ENCODE results near the gene APELA. TPM values are rescaled to one million over a fixed set of nuclear protein-coding genes. Genes with fewer than 3 reads are reported as not detected.
A peak's percentile ranks its signal among the peaks of the same experiment; 100 is the strongest.

The APELA gene, protein sequence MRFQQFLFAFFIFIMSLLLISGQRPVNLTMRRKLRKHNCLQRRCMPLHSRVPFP
- polyA plus RNA-seq (2013, experiment 1 of 2) = 0.74 TPM
- 1.5 TPM for polyA plus RNA-seq (2013, experiment 2 of 2)

DNA sequence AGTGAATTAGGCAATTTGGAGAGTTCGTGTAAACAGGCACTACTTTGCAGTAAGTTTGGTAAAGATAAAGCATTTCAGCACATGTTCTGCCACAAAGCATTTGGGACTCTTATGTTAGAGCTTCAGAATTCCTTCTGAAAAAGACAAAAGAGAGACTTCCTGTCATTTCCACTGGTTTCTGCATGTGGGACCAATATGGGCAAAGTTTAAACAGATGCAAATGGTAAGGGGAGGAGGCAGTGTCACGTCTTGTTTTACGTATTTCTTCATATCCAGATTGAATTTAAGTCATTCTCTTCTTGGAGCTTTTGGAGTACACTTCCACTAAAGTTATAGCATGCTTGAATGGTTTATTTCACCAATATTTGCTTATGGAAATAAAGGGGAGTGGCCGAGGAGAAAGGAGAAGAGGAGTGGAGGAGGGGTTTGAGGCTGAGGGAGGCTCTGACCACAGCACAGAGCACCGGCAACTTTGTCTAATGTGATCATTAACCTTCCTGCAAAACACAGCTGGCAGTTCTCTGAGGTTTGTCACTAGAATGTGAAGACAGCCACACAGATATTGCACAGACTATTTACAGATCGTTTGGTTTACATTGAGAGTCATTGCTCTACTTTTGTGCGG is at the start of gene APELA:
TSS of gene APELA (plus strand) at position 479 of the 625 bp plus-strand sequence. CDS start 154 bp downstream, outside the sequence.
- WGBS, 2 experiments (ENCODE audit: insufficient coverage in 2 of 2) = 0 to 19% methylated on average over 1 to 4 of the region's 7 CpGs
- Histone ChIP-seq H3K27ac (ENCODE audit: low read depth, low read length, severe bottlenecking) (no peak within 1 kb of the TSS), H3K4me3 (ENCODE audit: extremely low read depth, insufficient read depth, low read length, poor library complexity, severe bottlenecking) (peak within 1 kb of the TSS; percentile 6), H3K36me3 (ENCODE audit: control insufficient read depth, insufficient read depth, low read length) (no peaks in the 10 kb centered on the region), H3K4me1 (ENCODE audit: control insufficient read depth, insufficient read depth, low read length, poor library complexity, severe bottlenecking) (peaks cover 6% of the 10 kb centered on the region), H3K9me3 (ENCODE audit: control insufficient read depth, low read length) (no peaks in the 10 kb centered on the region)

DNA sequence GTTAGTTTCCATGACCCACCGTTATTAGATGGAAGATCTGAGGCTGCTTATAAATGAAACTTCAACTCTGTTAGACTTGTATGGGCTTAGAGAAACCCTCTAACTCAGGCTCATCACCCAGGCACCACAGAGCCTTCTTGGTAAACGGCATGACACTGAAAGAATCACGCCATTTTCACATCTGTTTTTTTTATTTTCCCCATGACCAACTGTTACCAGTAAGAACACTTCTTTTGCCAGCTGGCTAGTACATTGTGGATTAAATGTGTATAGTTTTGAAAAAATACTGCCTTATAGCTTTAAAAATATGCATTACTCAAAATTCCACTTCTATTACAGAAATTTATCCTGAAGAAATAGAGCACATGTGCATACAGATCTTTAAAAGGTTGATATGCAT is 48.0 kb upstream of the APELA start:
- no peaks in the 10 kb centered on the region for H3K36me3 ChIP-seq (ENCODE audit: control insufficient read depth, insufficient read depth, low read length)
- H3K4me3 ChIP-seq (ENCODE audit: extremely low read depth, insufficient read depth, low read length, poor library complexity, severe bottlenecking) = no peak overlapping the region
- H3K4me1 ChIP-seq (ENCODE audit: control insufficient read depth, insufficient read depth, low read length, poor library complexity, severe bottlenecking) = peaks cover 4% of the 10 kb centered on the region
- no peak overlapping the region for H3K27ac ChIP-seq (ENCODE audit: low read depth, low read length, severe bottlenecking)
- H3K9me3 ChIP-seq (ENCODE audit: control insufficient read depth, low read length) = no peaks in the 10 kb centered on the region
- 100% methylated on average over 1 of the region's 3 CpGs; no CpG with 5 or more reads in 1 of the 2 experiments for WGBS, 2 experiments (ENCODE audit: insufficient coverage in 2 of 2)

DNA sequence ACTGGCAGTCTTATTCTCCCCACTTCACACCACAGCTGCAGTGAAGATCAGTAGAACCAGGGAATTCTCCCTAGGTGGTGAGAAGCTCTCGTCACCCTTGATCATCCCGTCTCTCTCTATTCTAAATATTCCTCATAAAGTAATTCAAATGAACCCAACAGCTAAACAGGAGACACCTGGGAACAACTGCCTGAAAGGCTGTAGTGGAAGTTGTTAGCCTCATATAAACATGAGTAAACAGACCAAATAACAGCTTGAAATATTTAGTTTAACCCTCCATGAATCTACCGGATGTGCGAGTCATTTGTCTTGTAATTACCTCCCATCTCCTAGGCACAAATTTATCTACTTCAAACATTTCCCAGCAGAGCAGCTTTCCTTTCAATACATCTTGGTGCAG is 30.4 kb upstream of the APELA start:
- Histone ChIP-seq H3K27ac (ENCODE audit: low read depth, low read length, severe bottlenecking) (no peak overlapping the region), H3K9me3 (ENCODE audit: control insufficient read depth, low read length) (no peaks in the 10 kb centered on the region), H3K4me3 (ENCODE audit: extremely low read depth, insufficient read depth, low read length, poor library complexity, severe bottlenecking) (no peak overlapping the region), H3K4me1 (ENCODE audit: control insufficient read depth, insufficient read depth, low read length, poor library complexity, severe bottlenecking) (no peaks in the 10 kb centered on the region), H3K36me3 (ENCODE audit: control insufficient read depth, insufficient read depth, low read length) (no peaks in the 10 kb centered on the region)
- 87 to 100% methylated on average over 1 to 3 of the region's 4 CpGs for WGBS, 2 experiments (ENCODE audit: insufficient coverage in 2 of 2)

DNA sequence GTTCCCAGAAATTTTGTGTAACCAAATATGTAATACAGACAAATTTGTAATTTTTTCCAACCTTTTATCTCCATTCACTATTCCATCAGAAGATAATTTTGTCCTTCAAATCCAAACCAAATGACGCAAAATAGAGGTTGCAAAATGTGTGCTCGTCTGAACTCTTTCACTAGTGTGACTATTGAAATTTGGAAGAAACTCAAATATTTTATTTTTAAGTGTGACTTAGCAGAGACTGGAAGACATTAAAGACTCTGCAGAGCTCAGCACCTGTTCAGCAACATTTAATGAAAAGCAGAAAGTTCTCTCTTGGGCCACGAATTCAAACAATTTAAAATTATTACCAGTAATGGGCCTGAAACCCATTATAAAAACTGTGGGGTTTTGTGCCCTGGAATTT is 30.0 kb upstream of the APELA start:
- no peaks in the 10 kb centered on the region for H3K9me3 ChIP-seq (ENCODE audit: control insufficient read depth, low read length)
- no peak overlapping the region for H3K27ac ChIP-seq (ENCODE audit: low read depth, low read length, severe bottlenecking)
- H3K4me3 ChIP-seq (ENCODE audit: extremely low read depth, insufficient read depth, low read length, poor library complexity, severe bottlenecking) = no peak overlapping the region
- H3K4me1 ChIP-seq (ENCODE audit: control insufficient read depth, insufficient read depth, low read length, poor library complexity, severe bottlenecking) = no peaks in the 10 kb centered on the region
- H3K36me3 ChIP-seq (ENCODE audit: control insufficient read depth, insufficient read depth, low read length) = no peaks in the 10 kb centered on the region
- WGBS, 2 experiments (ENCODE audit: insufficient coverage in 2 of 2) = 100% methylated on average over 1 of the region's 3 CpGs; no CpG with 5 or more reads in 1 of the 2 experiments

DNA sequence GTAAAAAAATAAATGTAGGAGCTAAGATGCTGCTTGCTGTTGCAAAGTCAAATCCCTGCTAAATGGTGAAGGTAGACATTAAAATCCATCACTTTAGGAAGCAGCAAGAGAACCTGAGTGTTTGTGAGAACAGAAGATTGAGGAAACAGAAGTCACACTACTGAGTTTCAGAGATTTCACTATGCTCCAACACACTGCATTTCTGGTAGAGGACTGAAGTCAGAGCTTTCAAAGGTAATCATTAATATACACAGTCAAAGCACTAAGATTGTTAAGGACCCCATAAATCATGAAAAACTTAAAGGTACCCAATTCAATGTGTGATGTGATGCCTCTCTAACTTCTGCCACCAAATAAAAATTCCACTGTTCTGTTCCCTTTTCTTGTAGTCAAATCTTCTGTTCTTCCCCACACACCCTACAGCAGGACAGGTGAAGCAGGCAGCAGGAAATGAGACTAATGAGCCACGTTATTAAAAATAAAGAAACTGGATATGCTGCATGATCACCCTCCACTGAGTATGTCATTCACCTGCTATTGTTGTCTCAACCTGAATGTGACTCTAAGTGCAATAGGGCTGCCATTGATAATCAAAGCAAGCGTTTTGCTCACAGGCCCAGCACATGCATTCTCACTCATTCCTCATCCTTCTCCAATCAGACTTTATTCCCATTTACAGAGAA is 28.9 kb upstream of the APELA start:
- 71 to 90% methylated on average over 1 to 2 of the region's 2 CpGs for WGBS, 2 experiments (ENCODE audit: insufficient coverage in 2 of 2)
- no peaks in the 10 kb centered on the region for H3K4me1 ChIP-seq (ENCODE audit: control insufficient read depth, insufficient read depth, low read length, poor library complexity, severe bottlenecking)
- H3K36me3 ChIP-seq (ENCODE audit: control insufficient read depth, insufficient read depth, low read length) = no peaks in the 10 kb centered on the region
- H3K4me3 ChIP-seq (ENCODE audit: extremely low read depth, insufficient read depth, low read length, poor library complexity, severe bottlenecking) = no peak overlapping the region
- no peak overlapping the region for H3K27ac ChIP-seq (ENCODE audit: low read depth, low read length, severe bottlenecking)
- no peaks in the 10 kb centered on the region for H3K9me3 ChIP-seq (ENCODE audit: control insufficient read depth, low read length)

DNA sequence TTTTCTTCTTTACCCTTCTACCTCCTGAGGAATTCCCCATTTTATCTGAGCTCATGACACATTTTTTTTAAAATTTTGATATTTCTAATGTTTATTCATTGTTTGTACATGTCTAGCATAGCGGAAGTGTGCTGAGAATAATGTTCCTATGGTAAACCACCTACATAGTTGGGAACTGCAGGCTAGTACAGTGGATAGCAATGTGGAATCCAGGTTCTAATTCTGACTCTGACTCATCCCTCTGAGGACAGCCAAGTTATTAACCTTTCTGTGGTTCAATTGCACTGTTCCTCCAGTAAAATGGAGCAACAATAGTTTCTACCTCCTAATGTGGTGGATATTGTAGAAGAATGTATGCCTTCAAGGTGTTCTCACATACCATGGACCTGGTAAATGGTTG is 20.6 kb upstream of the APELA start:
- Histone ChIP-seq H3K36me3 (ENCODE audit: control insufficient read depth, insufficient read depth, low read length) (no peaks in the 10 kb centered on the region), H3K27ac (ENCODE audit: low read depth, low read length, severe bottlenecking) (no peak overlapping the region), H3K9me3 (ENCODE audit: control insufficient read depth, low read length) (no peaks in the 10 kb centered on the region), H3K4me1 (ENCODE audit: control insufficient read depth, insufficient read depth, low read length, poor library complexity, severe bottlenecking) (no peaks in the 10 kb centered on the region), H3K4me3 (ENCODE audit: extremely low read depth, insufficient read depth, low read length, poor library complexity, severe bottlenecking) (no peak overlapping the region)
- no CpG with 5 or more reads among the region's 1 CpG for WGBS, 2 experiments (ENCODE audit: insufficient coverage in 2 of 2)

DNA sequence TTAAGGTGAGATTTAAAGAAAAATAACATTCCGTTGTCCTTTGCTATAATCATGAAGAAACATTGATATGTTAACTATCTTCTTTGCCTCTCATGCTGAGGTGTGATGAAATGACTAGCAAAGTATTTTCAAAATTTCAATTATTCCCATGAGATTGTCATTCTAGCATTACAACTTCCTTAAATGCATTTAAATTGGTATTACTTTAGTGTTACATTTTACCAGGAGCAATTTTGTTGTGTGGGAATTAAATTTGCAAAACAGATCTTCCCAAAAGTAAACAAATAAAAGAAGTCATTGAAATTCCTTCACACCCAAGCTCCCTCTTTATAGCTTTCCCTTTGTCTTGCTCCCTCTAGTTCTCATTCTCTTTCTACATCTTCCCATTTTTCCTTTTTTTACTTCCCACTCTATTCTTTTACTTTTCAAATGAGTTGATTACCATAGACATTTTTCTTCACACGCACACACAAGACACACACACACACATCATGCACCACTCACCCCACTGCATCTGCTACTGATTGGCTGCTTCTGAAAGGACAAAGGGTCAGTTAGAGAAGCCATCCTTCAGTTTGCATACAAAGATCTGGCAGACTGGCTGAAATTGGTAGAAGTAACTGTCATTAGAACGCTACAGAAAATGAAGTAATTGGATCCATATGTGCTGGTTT is 10.0 kb upstream of the APELA start:
- Histone ChIP-seq H3K27ac (ENCODE audit: low read depth, low read length, severe bottlenecking) (no peak overlapping the region), H3K4me3 (ENCODE audit: extremely low read depth, insufficient read depth, low read length, poor library complexity, severe bottlenecking) (no peak overlapping the region)

DNA sequence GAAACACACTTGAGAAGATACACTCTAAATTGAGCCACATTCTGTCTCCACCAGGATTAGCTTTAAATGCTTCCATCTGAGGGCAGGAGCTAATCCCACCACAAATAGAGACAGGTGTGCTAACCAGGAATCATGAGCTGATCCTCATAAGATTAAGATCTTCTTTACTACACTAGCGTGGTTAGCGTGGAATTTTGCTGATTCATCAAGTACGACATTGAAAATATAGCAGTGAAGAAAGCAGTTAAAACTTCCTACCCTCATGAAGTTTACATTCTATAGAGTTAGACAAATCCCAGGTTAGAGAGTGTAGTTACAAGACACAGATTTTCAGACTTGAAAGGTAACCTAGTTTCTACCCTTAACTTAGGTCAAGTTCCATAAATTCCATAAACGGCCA is 5.3 kb upstream of the APELA start:
- Histone ChIP-seq H3K36me3 (ENCODE audit: control insufficient read depth, insufficient read depth, low read length) (no peaks in the 10 kb centered on the region), H3K27ac (ENCODE audit: low read depth, low read length, severe bottlenecking) (no peak overlapping the region), H3K9me3 (ENCODE audit: control insufficient read depth, low read length) (no peaks in the 10 kb centered on the region), H3K4me3 (ENCODE audit: extremely low read depth, insufficient read depth, low read length, poor library complexity, severe bottlenecking) (no peak overlapping the region), H3K4me1 (ENCODE audit: control insufficient read depth, insufficient read depth, low read length, poor library complexity, severe bottlenecking) (no peaks in the 10 kb centered on the region)
- 77 to 89% methylated on average over 1 of the region's 4 CpGs for WGBS, 2 experiments (ENCODE audit: insufficient coverage in 2 of 2)

More for the DNA sequence above, 10.0 kb upstream of the APELA start:
- Histone ChIP-seq H3K36me3 (ENCODE audit: control insufficient read depth, insufficient read depth, low read length) (no peaks in the 10 kb centered on the region), H3K4me1 (ENCODE audit: control insufficient read depth, insufficient read depth, low read length, poor library complexity, severe bottlenecking) (no peaks in the 10 kb centered on the region), H3K9me3 (ENCODE audit: control insufficient read depth, low read length) (no peaks in the 10 kb centered on the region)
- 0% methylated on average over 1 to 2 of the region's 3 CpGs for WGBS, 2 experiments (ENCODE audit: insufficient coverage in 2 of 2)

DNA sequence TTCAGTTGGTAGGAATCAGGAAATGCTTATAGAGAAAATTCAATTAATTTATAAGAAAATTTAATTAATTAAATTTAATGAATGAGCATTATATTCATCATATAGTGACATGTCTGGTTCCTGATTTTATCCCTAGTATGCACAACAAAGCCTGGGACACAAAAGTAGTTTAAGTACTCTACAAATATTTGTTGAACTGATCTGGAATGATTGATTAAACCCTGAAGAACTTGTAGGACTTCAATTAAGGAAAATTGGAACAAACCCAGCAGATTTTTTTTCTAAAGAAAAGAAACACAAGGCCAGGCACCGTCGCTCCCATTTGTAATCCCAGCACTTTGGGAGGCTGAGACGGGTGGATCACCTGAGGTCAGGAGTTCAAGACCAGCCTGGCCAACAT is 4.5 kb upstream of the APELA start:
- no peak overlapping the region for H3K4me3 ChIP-seq (ENCODE audit: extremely low read depth, insufficient read depth, low read length, poor library complexity, severe bottlenecking)
- no peak overlapping the region for H3K27ac ChIP-seq (ENCODE audit: low read depth, low read length, severe bottlenecking)
- no peaks in the 10 kb centered on the region for H3K36me3 ChIP-seq (ENCODE audit: control insufficient read depth, insufficient read depth, low read length)
- H3K4me1 ChIP-seq (ENCODE audit: control insufficient read depth, insufficient read depth, low read length, poor library complexity, severe bottlenecking) = peaks cover 6% of the 10 kb centered on the region
- 87 to 93% methylated on average over 2 to 3 of the region's 3 CpGs for WGBS, 2 experiments (ENCODE audit: insufficient coverage in 2 of 2)
- H3K9me3 ChIP-seq (ENCODE audit: control insufficient read depth, low read length) = no peaks in the 10 kb centered on the region

DNA sequence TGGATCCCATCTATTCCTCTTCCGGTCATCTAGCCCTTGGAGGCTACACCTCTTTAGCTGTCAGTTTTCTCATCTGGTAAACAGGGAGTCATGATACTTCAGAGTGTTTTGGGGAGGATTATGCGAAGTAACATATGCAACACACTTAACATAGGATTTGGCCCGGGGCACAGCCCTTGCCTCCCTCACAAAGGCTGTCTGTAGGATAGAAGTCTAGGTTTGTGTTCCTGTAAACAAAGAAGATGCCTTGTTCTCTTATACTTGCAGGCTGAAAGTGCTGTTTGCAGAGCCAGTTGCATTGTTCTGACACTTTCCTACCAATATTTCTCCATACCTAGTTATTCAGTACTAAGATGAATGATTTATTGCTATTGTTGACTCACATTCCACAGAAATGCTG is 2.2 kb upstream of the APELA start:
- H3K9me3 ChIP-seq (ENCODE audit: control insufficient read depth, low read length) = no peaks in the 10 kb centered on the region
- WGBS, 2 experiments (ENCODE audit: insufficient coverage in 2 of 2) = no CpG with 5 or more reads among the region's 3 CpGs
- no peak overlapping the region for H3K27ac ChIP-seq (ENCODE audit: low read depth, low read length, severe bottlenecking)
- no peaks in the 10 kb centered on the region for H3K36me3 ChIP-seq (ENCODE audit: control insufficient read depth, insufficient read depth, low read length)
- no peak overlapping the region for H3K4me3 ChIP-seq (ENCODE audit: extremely low read depth, insufficient read depth, low read length, poor library complexity, severe bottlenecking)
- peaks cover 6% of the 10 kb centered on the region for H3K4me1 ChIP-seq (ENCODE audit: control insufficient read depth, insufficient read depth, low read length, poor library complexity, severe bottlenecking)

All from mesodermal cell (in vitro differentiated cells).